Activated CD4-positive, CD25-positive, alpha-beta regulatory T cell treated with anti-CD3 and anti-CD28 coated beads, Interleukin-2, amount 50 U/mL, for 16 hours (primary cell): Measurements from ENCODE around the gene NUDT1.

ENCODE experiments used
- DNase-seq: peaks from one replicate; pipeline ENCODE4 v3.0.0-alpha.2; 2020; ENCODE audit warnings: low read depth, low spot score

The NUDT1 gene

GRCh38 chr7:2241580-2242540 lies at the start of gene NUDT1, which contains the start of gene MRM2:
Gene NUDT1, plus strand, starts transcription at chr7:2242226. Its CDS starts 2,349 bp downstream, at chr7:2244575.
Gene MRM2, minus strand, starts transcription at chr7:2242205. Its CDS starts 36 bp downstream, at chr7:2242169.
- DNase-seq = peak; percentile 46

GRCh38 chr7:2192831-2193534 lies 49.0 kb upstream of the NUDT1 start:
- DNase-seq = no peak

GRCh38 chr7:2193575-2194305 lies 48.3 kb upstream of the NUDT1 start:
- no peak for DNase-seq

- no peak for DNase-seq
Observed at GRCh38 chr7:2195400-2196246, 46.4 kb upstream of the NUDT1 start.

GRCh38 chr7:2196381-2197378 lies 45.3 kb upstream of the NUDT1 start:
- DNase-seq = no peak

GRCh38 chr7:2197436-2198155 lies 44.4 kb upstream of the NUDT1 start:
- DNase-seq = no peak

- DNase-seq = no peak
Observed at GRCh38 chr7:2198206-2198605, 43.8 kb upstream of the NUDT1 start.

- DNase-seq = no peak
Observed at GRCh38 chr7:2198760-2199159, 43.3 kb upstream of the NUDT1 start.

- no peak for DNase-seq
Observed at GRCh38 chr7:2199528-2199927, 42.5 kb upstream of the NUDT1 start.

- DNase-seq = no peak
Observed at GRCh38 chr7:2199956-2200583, 42.0 kb upstream of the NUDT1 start.

- DNase-seq = no peak
Observed at GRCh38 chr7:2200584-2200980, 41.4 kb upstream of the NUDT1 start.

- DNase-seq = no peak
Observed at GRCh38 chr7:2201128-2201527, 40.9 kb upstream of the NUDT1 start.

- DNase-seq = no peak
Observed at GRCh38 chr7:2201686-2202360, 40.2 kb upstream of the NUDT1 start.

- no peak for DNase-seq
Observed at GRCh38 chr7:2202361-2202761, 39.7 kb upstream of the NUDT1 start.

- no peak for DNase-seq
Observed at GRCh38 chr7:2202901-2203765, 38.9 kb upstream of the NUDT1 start.

- no peak for DNase-seq
Observed at GRCh38 chr7:2203766-2204300, 38.2 kb upstream of the NUDT1 start.

GRCh38 chr7:2204446-2204845 lies 37.6 kb upstream of the NUDT1 start:
- no peak for DNase-seq
